Measurements from ENCODE around the gene B3GNT3.

DNA sequence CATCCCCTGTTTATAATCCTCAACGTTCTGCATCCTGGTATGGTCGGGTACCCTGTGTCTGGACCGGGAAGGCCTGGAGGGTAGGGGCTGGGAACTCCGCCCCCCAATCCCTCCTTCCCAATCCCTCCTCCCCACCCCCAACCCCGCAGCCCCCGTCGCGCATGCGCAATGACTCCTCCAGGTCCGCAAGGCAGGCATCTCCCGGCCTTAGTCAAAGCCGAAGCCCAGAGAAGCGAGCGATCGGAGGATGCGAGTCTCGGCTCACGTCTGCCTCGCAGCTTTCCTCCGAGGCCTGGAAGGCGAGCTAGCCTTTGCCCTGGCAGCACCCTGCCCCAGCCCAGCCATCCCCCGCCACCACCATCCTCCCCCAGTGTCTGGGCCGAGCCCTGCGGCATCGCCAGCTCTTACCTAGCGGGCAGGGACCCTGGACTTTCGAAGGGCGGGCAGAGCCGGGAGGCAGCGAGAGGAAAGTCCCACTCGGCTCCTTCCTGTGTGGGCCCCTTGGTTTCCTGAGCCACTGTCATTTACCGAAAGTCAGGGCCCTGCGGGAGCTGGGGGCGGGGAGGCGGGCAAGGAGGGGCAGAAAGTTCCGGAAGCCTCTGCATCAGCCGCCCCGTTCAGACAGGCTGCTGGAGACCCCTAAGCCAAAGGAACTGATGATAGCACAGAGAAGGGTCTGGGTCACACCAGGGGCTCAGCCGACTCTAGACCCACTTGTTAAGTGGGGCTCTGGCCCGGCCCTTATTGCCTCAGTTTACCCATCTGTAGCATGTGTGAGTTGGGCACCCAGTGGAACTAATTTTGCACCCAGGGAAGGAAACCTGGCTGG, 52.8 kb downstream of the B3GNT3 start, which contains the start of gene JAK3:
- TF ChIP-seq, protein P1, sequence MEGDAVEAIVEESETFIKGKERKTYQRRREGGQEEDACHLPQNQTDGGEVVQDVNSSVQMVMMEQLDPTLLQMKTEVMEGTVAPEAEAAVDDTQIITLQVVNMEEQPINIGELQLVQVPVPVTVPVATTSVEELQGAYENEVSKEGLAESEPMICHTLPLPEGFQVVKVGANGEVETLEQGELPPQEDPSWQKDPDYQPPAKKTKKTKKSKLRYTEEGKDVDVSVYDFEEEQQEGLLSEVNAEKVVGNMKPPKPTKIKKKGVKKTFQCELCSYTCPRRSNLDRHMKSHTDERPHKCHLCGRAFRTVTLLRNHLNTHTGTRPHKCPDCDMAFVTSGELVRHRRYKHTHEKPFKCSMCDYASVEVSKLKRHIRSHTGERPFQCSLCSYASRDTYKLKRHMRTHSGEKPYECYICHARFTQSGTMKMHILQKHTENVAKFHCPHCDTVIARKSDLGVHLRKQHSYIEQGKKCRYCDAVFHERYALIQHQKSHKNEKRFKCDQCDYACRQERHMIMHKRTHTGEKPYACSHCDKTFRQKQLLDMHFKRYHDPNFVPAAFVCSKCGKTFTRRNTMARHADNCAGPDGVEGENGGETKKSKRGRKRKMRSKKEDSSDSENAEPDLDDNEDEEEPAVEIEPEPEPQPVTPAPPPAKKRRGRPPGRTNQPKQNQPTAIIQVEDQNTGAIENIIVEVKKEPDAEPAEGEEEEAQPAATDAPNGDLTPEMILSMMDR (conservative IDR thresholded peaks at IDR 0.05; ENCODE audit: low read length) = no peak
- no peak for TF ChIP-seq EZH2phosphoT487 (IDR thresholded peaks at IDR 0.05; ENCODE audit: borderline replicate concordance)
